H1 (cell line): ENCODE results near the gene ARHGEF38. TPM values are rescaled to one million over a fixed set of nuclear protein-coding genes. Genes with fewer than 3 reads are reported as not detected.

Source experiments
- TAF7 ChIP-seq: optimal IDR thresholded peaks from 2 replicates; pipeline ENCODE3; 2011; ENCODE audit warnings: low read depth, mild to moderate bottlenecking, inconsistent platforms, low read length, moderate library complexity, borderline replicate concordance
- polyA plus RNA-seq, 7 experiments: library from polyadenylated mRNA; depleted of rRNA in 3 of 7; stranded (reverse) in 5 of 7; unstranded in 2 of 7; fragments of >200 nt in 5 of 7; fragments of 200-250 nt in 2 of 7; gene quantifications; 1 replicate in 5 of 7; 2 replicates in 1 of 7; 4 replicates in 1 of 7; pipeline versions ENCODE4 v1.2.1 to v1.2.3, GENCODE V29; 2011 to 2013; ENCODE audit warnings: missing spikeins in 2 of 7, mixed read lengths in 2 of 7
- total RNA-seq: library from RNA; stranded (reverse); fragmentation: NEBNext Ultra II Directional; extraction: Animal tissue kit (Norgen Biotek cat#: 25700); gene quantifications from 2 replicates; pipeline ENCODE4 v1.2.1, GENCODE V29; 2021
- TF ChIP-seq, protein P1 (sequence below): IDR thresholded peaks from 2 replicates; pipeline ENCODE4 v1.6.1; 2012; ENCODE audit warnings: low read length, inconsistent platforms

ARHGEF38 gene
- total and polyA plus RNA-seq, 2 of the 8 experiments (the other 6 are each of a cell fraction or from before 2014, with no cell fraction given) = not detected

DNA sequence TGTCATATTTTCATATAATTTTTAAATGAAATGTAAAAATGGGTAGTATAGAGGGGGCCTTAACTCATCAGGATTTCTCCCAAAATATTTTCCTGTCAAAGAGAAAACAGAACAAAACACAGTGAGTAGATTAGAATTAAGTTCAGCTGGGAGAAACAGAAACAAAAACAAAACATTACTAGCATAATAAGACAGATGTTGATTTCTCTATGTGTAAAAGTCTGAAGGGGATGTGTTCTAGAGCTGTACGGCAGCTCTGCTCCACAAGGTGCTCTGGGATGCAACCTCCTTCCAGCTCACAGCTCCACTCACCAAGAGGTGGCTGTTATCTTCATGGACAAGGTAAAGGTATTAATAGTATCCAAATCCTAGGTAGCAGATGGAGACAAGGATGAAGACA lies 72.8 kb downstream of the ARHGEF38 start (continued):
- TF ChIP-seq, protein P1, sequence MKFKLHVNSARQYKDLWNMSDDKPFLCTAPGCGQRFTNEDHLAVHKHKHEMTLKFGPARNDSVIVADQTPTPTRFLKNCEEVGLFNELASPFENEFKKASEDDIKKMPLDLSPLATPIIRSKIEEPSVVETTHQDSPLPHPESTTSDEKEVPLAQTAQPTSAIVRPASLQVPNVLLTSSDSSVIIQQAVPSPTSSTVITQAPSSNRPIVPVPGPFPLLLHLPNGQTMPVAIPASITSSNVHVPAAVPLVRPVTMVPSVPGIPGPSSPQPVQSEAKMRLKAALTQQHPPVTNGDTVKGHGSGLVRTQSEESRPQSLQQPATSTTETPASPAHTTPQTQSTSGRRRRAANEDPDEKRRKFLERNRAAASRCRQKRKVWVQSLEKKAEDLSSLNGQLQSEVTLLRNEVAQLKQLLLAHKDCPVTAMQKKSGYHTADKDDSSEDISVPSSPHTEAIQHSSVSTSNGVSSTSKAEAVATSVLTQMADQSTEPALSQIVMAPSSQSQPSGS = no peak
- TF ChIP-seq TAF7 = no peak
